MCF 10A (cell line): ENCODE results near the gene PELI1. TPM values are rescaled to one million over a fixed set of nuclear protein-coding genes. Genes with fewer than 3 reads are reported as not detected.

Source experiments
- BruUV-seq: library from RNA; stranded (reverse); fragments of 400-500 nt; replicated peaks from 2 replicates; lab custom pipeline; 2021; lab: Mats Ljungman, UMichigan
- CTCF ChIA-PET: fragments of 300-600 bp; sonication (Branson Sonifier 250); formaldehyde crosslinking; extraction: SDS; loops from one replicate; lab custom pipeline; 2021; ENCODE audit warnings: antibody characterized with exemption, inconsistent platforms; lab: Yijun Ruan, JAX
- POLR2A ChIA-PET: fragments of 300-600, 350-650 bp; sonication (Branson Sonifier 250); formaldehyde crosslinking; extraction: SDS; loops from one replicate; lab custom pipeline; 2020; ENCODE audit warnings: antibody characterized with exemption, inconsistent platforms; lab: Yijun Ruan, JAX
- DNase-seq: peaks from one replicate; pipeline ENCODE4 v3.0.0-alpha.2; 2018; ENCODE audit not compliant: unreplicated experiment
- H3K27ac Mint-ChIP-seq: one replicate; pipeline ENCODE4 v1.8.0; 2022; ENCODE audit warnings: mild to moderate bottlenecking, low read depth, mixed read lengths; ENCODE audit not compliant: unreplicated experiment
- H3K27me3 Mint-ChIP-seq: one replicate; pipeline ENCODE4 v1.8.0; 2022; ENCODE audit warnings: mixed read lengths; ENCODE audit not compliant: insufficient read depth, unreplicated experiment
- H3K36me3 Mint-ChIP-seq: one replicate; pipeline ENCODE4 v1.8.0; 2022; ENCODE audit warnings: mild to moderate bottlenecking, moderate library complexity, mixed read lengths; ENCODE audit not compliant: insufficient read depth, unreplicated experiment
- H3K4me1 Mint-ChIP-seq: one replicate; pipeline ENCODE4 v1.8.0; 2022; ENCODE audit warnings: mixed read lengths; ENCODE audit not compliant: insufficient read depth, unreplicated experiment
- H3K4me3 Mint-ChIP-seq: one replicate; pipeline ENCODE4 v1.8.0; 2022; ENCODE audit warnings: mild to moderate bottlenecking, moderate library complexity, mixed read lengths; ENCODE audit not compliant: unreplicated experiment
- H3K9me3 Mint-ChIP-seq: one replicate; pipeline ENCODE4 v1.8.0; 2022; ENCODE audit warnings: mixed read lengths; ENCODE audit not compliant: unreplicated experiment
- CTCF ChIP-seq: fragments of 200-600 bp; IDR thresholded peaks from one replicate; pipeline ENCODE4 v1.8.0; 2022; ENCODE audit warnings: antibody characterized with exemption, mild to moderate bottlenecking; ENCODE audit not compliant: unreplicated experiment
- intact Hi-C: fragments of 100-400 bp; cut with micrococcal nuclease; formaldehyde crosslinking; loops from 2 replicates; pipeline ENCODE4 v1.14.1; 2022
- total RNA-seq: library from RNA; stranded (reverse); gene quantifications from 2 replicates; pipeline ENCODE4 v1.2.3, GENCODE V29; 2022

The PELI1 gene
- total RNA-seq, 1 experiment from 2014 or later = 16.3 TPM

- no peak overlapping the region for H3K4me3 Mint-ChIP-seq
- H3K9me3 Mint-ChIP-seq = no peaks in the 10 kb centered on the region
- peaks cover 7% of the 10 kb centered on the region for H3K4me1 Mint-ChIP-seq
- no peaks in the 10 kb centered on the region for H3K36me3 Mint-ChIP-seq
- ChIA-PET POLR2A (no interaction called here), CTCF (no interaction called here)
- TF ChIP-seq CTCF = no peak
- BruUV-seq = no TSS peak
- no peak for DNase-seq
- no peak overlapping the region for H3K27ac Mint-ChIP-seq
- intact Hi-C loops = no loop called here
- H3K27me3 Mint-ChIP-seq = no peaks in the 10 kb centered on the region
Observed at GRCh38 chr2:64162516-64162915, 18.3 kb upstream of the PELI1 start.

- ChIA-PET CTCF (interaction anchor here (0.5 kb wide), 1 partner anchor 53 kb away, joined by 6 read pairs; no protein-coding TSS in a partner anchor), POLR2A (interaction anchor here (0.6 to 3.9 kb wide), 14 partner anchors 9 to 822 kb away, joined by 3 to 25 read pairs (median 4); no protein-coding TSS in a partner anchor)
- H3K4me1 Mint-ChIP-seq = peaks cover 9% of the 10 kb centered on the region
- no peak overlapping the region for H3K4me3 Mint-ChIP-seq
- H3K27ac Mint-ChIP-seq = peak overlapping the region; percentile 2
- no peak for TF ChIP-seq CTCF
- no peaks in the 10 kb centered on the region for H3K27me3 Mint-ChIP-seq
- DNase-seq = peak; percentile 90
- intact Hi-C loops = no loop called here
- no TSS peak for BruUV-seq
- no peaks in the 10 kb centered on the region for H3K36me3 Mint-ChIP-seq
- H3K9me3 Mint-ChIP-seq = no peaks in the 10 kb centered on the region
Observed at GRCh38 chr2:64157792-64158191, 13.6 kb upstream of the PELI1 start.

- DNase-seq = no peak
- ChIA-PET POLR2A (interaction anchor here (0.9 to 1.4 kb wide), 3 partner anchors 8 to 21 kb away, joined by 3 to 6 read pairs (median 4); no protein-coding TSS in a partner anchor), CTCF (no interaction called here)
Observed at GRCh38 chr2:64153811-64154210, 9.6 kb upstream of the PELI1 start.

GRCh38 chr2:64151476-64151875 lies 7.3 kb upstream of the PELI1 start:
- DNase-seq = no peak
- ChIA-PET CTCF (interaction anchor here (0.6 kb wide), 2 partner anchors 27 to 222 kb away, joined by 3 read pairs; no protein-coding TSS in a partner anchor), POLR2A (interaction anchor here (1.1 kb wide), 1 partner anchor 140 kb away, joined by 3 read pairs; no protein-coding TSS in a partner anchor)

More at GRCh38 chr2:64153811-64154210, 9.6 kb upstream of the PELI1 start:
- TF ChIP-seq CTCF = no peak
- Mint-ChIP-seq H3K36me3 (no peaks in the 10 kb centered on the region), H3K4me1 (peaks cover 15% of the 10 kb centered on the region), H3K9me3 (no peaks in the 10 kb centered on the region), H3K27me3 (no peaks in the 10 kb centered on the region), H3K27ac (no peak overlapping the region), H3K4me3 (no peak overlapping the region)
- intact Hi-C loops = no loop called here
- no TSS peak for BruUV-seq

More at GRCh38 chr2:64151476-64151875, 7.3 kb upstream of the PELI1 start:
- intact Hi-C loops = no loop called here
- no peaks in the 10 kb centered on the region for H3K27me3 Mint-ChIP-seq
- peaks cover 6% of the 10 kb centered on the region for H3K4me1 Mint-ChIP-seq
- no peaks in the 10 kb centered on the region for H3K36me3 Mint-ChIP-seq
- H3K27ac Mint-ChIP-seq = no peak overlapping the region
- no peak overlapping the region for H3K4me3 Mint-ChIP-seq
- no TSS peak for BruUV-seq
- no peak for TF ChIP-seq CTCF
- H3K9me3 Mint-ChIP-seq = no peaks in the 10 kb centered on the region
